ENCODE results near the gene ZFAND3. TPM values are rescaled to one million over a fixed set of nuclear protein-coding genes. Genes with fewer than 3 reads are reported as not detected.
A peak's percentile ranks its signal among the peaks of the same experiment; 100 is the strongest.

Gene ZFAND3
- total RNA-seq, 2 experiments from 2014 or later: 32.3 to 37.9 TPM

- ChIA-PET POLR2A (no interaction called here), CTCF (no interaction called here)
- peaks cover 69% of the 10 kb centered on the region for H3K4me1 Mint-ChIP-seq (ENCODE audit: low read depth)
- H3K9me3 Mint-ChIP-seq: no peaks in the 10 kb centered on the region
- H3K36me3 Mint-ChIP-seq (ENCODE audit: low read depth): peaks cover 7% of the 10 kb centered on the region
- TF ChIP-seq CTCF (IDR thresholded peaks at IDR 0.05): no peak
- H3K27ac Mint-ChIP-seq: no peak overlapping the region
- ATAC-seq (no peak), DNase-seq (no peak)
- H3K4me3 Mint-ChIP-seq: no peak overlapping the region
- intact Hi-C loops (cut with micrococcal nuclease): no loop called here
- H3K27me3 Mint-ChIP-seq: no peaks in the 10 kb centered on the region
Observed at GRCh38 chr6:38030380-38030779, 210.9 kb downstream of the ZFAND3 start.

- H3K27ac Mint-ChIP-seq: no peak overlapping the region
- H3K4me1 Mint-ChIP-seq (ENCODE audit: low read depth): peaks cover 63% of the 10 kb centered on the region
- intact Hi-C loops (cut with micrococcal nuclease): no loop called here
- ChIA-PET POLR2A (no interaction called here), CTCF (interaction anchor here (0.9 to 2.1 kb wide), 6 partner anchors 10 to 461 kb away, joined by 3 to 9 read pairs (median 4); no protein-coding TSS in a partner anchor)
- DNase-seq: no peak
- no peaks in the 10 kb centered on the region for H3K9me3 Mint-ChIP-seq
- peaks cover 11% of the 10 kb centered on the region for H3K36me3 Mint-ChIP-seq (ENCODE audit: low read depth)
- TF ChIP-seq CTCF (IDR thresholded peaks at IDR 0.05): no peak
- no peak overlapping the region for H3K4me3 Mint-ChIP-seq
- no peaks in the 10 kb centered on the region for H3K27me3 Mint-ChIP-seq
- no peak for ATAC-seq
Observed at GRCh38 chr6:38032797-38033196, 213.3 kb downstream of the ZFAND3 start.

- ChIA-PET CTCF (interaction anchor here (0.6 to 2.2 kb wide), 18 partner anchors 11 to 460 kb away, joined by 3 to 9 read pairs (median 4); no protein-coding TSS in a partner anchor), POLR2A (no interaction called here)
- ATAC-seq (no peak), DNase-seq (no peak)
- H3K9me3 Mint-ChIP-seq: no peaks in the 10 kb centered on the region
- no peak overlapping the region for H3K4me3 Mint-ChIP-seq
- no peak overlapping the region for H3K27ac Mint-ChIP-seq
- H3K36me3 Mint-ChIP-seq (ENCODE audit: low read depth): peaks cover 12% of the 10 kb centered on the region
- intact Hi-C loops (cut with micrococcal nuclease): no loop called here
- TF ChIP-seq CTCF (IDR thresholded peaks at IDR 0.05): no peak
- no peaks in the 10 kb centered on the region for H3K27me3 Mint-ChIP-seq
- H3K4me1 Mint-ChIP-seq (ENCODE audit: low read depth): peaks cover 59% of the 10 kb centered on the region
Observed at GRCh38 chr6:38033442-38033982, 214.0 kb downstream of the ZFAND3 start.

GRCh38 chr6:38034274-38034914 is 214.9 kb downstream of the ZFAND3 start:
- H3K27ac Mint-ChIP-seq: no peak overlapping the region
- no peak overlapping the region for H3K4me3 Mint-ChIP-seq
- peaks cover 50% of the 10 kb centered on the region for H3K4me1 Mint-ChIP-seq (ENCODE audit: low read depth)
- DNase-seq (no peak), ATAC-seq (no peak)
- no peaks in the 10 kb centered on the region for H3K27me3 Mint-ChIP-seq
- no peaks in the 10 kb centered on the region for H3K9me3 Mint-ChIP-seq
- peak; percentile 55 for TF ChIP-seq CTCF (IDR thresholded peaks at IDR 0.05)
- CTCF ChIA-PET: interaction anchor here (0.6 to 2.2 kb wide), 19 partner anchors 10 to 460 kb away, joined by 3 to 9 read pairs (median 3); no protein-coding TSS in a partner anchor
- H3K36me3 Mint-ChIP-seq (ENCODE audit: low read depth): peaks cover 12% of the 10 kb centered on the region
- intact Hi-C loops (cut with micrococcal nuclease): no loop called here
- POLR2A ChIA-PET: interaction anchor here (1.0 kb wide), 1 partner anchor 68 kb away, joined by 3 read pairs; no protein-coding TSS in a partner anchor

DNA sequence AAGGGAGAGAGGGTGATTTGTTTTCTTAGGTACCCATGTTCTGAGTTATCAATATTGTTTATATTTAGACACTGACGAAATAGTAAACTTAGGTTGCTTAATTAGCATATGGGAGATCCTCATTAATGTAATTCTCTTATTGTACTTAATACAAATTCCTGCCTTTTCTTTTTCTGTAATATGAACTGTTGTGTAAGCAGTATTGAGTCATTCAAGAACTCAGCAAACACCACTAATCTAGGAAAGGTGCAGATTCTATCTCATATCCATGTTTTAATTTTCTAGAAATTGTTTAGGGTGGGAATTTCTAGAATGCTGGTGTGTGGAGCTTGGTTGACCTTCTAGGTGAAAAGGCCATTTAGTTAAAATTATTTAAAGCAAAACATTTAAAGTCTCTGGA is 216.0 kb downstream of the ZFAND3 start:
- H3K27me3 Mint-ChIP-seq: no peaks in the 10 kb centered on the region
- no peaks in the 10 kb centered on the region for H3K9me3 Mint-ChIP-seq
- H3K4me1 Mint-ChIP-seq (ENCODE audit: low read depth): peaks cover 46% of the 10 kb centered on the region
- ChIA-PET POLR2A (interaction anchor here (1.0 kb wide), 1 partner anchor 70 kb away, joined by 3 read pairs; no protein-coding TSS in a partner anchor), CTCF (interaction anchor here (1.1 to 2.2 kb wide), 5 partner anchors 9 to 31 kb away, joined by 3 to 9 read pairs (median 4); no protein-coding TSS in a partner anchor)
- peaks cover 10% of the 10 kb centered on the region for H3K36me3 Mint-ChIP-seq (ENCODE audit: low read depth)
- no peak overlapping the region for H3K27ac Mint-ChIP-seq
- intact Hi-C loops (cut with micrococcal nuclease): no loop called here
- no peak overlapping the region for H3K4me3 Mint-ChIP-seq
- no peak for DNase-seq
- TF ChIP-seq CTCF (IDR thresholded peaks at IDR 0.05): no peak
- ATAC-seq: no peak

Measured in activated CD8-positive, alpha-beta T cell treated with anti-CD3 and anti-CD28 coated beads for 36 hours (primary cell).